H9 (cell line): ENCODE measurements around the gene PXDC1. TPM values are rescaled to one million over a fixed set of nuclear protein-coding genes. Genes with fewer than 3 reads are reported as not detected.

Experiments
- DNase-seq: peaks from one replicate; pipeline ENCODE4 v3.0.0-alpha.2; 2017
- H2AFZ ChIP-seq: one replicate; pipeline ENCODE4 v1.6.1; 2013; ENCODE audit warnings: mild to moderate bottlenecking, low read length, control low read depth, moderate library complexity
- H2AK5ac ChIP-seq: 2 replicates; pipeline ENCODE4 v1.6.1; 2013; ENCODE audit warnings: low read length, control low read depth, mixed read lengths; ENCODE audit not compliant: insufficient read length
- H2BK120ac ChIP-seq: one replicate; pipeline ENCODE4 v1.6.1; 2013; ENCODE audit warnings: low read depth, mild to moderate bottlenecking, low read length, control low read depth, inconsistent platforms; ENCODE audit not compliant: poor library complexity, severe bottlenecking
- H2BK12ac ChIP-seq: 2 replicates; pipeline ENCODE4 v1.6.1; 2013; ENCODE audit warnings: low read length, control low read depth, mixed read lengths, low read depth; ENCODE audit not compliant: insufficient read length
- H2BK15ac ChIP-seq: 2 replicates; pipeline ENCODE4 v1.6.1; 2013; ENCODE audit warnings: low read depth, low read length, control low read depth
- H2BK20ac ChIP-seq: one replicate; pipeline ENCODE4 v1.6.1; 2013; ENCODE audit warnings: low read depth, mild to moderate bottlenecking, low read length, control low read depth, inconsistent platforms; ENCODE audit not compliant: poor library complexity, severe bottlenecking
- H2BK5ac ChIP-seq: 2 replicates; pipeline ENCODE4 v1.6.1; 2013; ENCODE audit warnings: low read length, control low read depth, mixed read lengths; ENCODE audit not compliant: insufficient read length
- H3K14ac ChIP-seq: 2 replicates; pipeline ENCODE4 v1.6.1; 2013; ENCODE audit warnings: low read length, control low read depth; ENCODE audit not compliant: insufficient read depth
- H3K18ac ChIP-seq: 2 replicates; pipeline ENCODE4 v1.6.1; 2013; ENCODE audit warnings: low read depth, mild to moderate bottlenecking, mixed read lengths, low read length, control low read depth; ENCODE audit not compliant: insufficient read length
- H3K23ac ChIP-seq: 2 replicates; pipeline ENCODE4 v1.6.1; 2013; ENCODE audit warnings: low read length, control low read depth, mixed read lengths, low read depth; ENCODE audit not compliant: insufficient read length
- H3K23me2 ChIP-seq: 2 replicates; pipeline ENCODE4 v1.6.1; 2013; ENCODE audit warnings: low read depth, mild to moderate bottlenecking, mixed read lengths, low read length, control low read depth; ENCODE audit not compliant: insufficient read length, poor library complexity, severe bottlenecking
- H3K27ac ChIP-seq: 2 replicates; pipeline ENCODE4 v1.5.1; 2013; ENCODE audit warnings: low read length, control low read depth, mixed read lengths, low read depth; ENCODE audit not compliant: insufficient read length
- H3K27me3 ChIP-seq: 2 replicates; pipeline ENCODE4 v1.6.1; 2013; ENCODE audit warnings: low read length, control low read depth, inconsistent platforms; ENCODE audit not compliant: insufficient read depth
- H3K4ac ChIP-seq: 2 replicates; pipeline ENCODE4 v1.6.1; 2013; ENCODE audit warnings: low read depth, mild to moderate bottlenecking, control low read depth, inconsistent platforms, low read length, moderate library complexity
- H3K4me1 ChIP-seq: 2 replicates; pipeline ENCODE4 v1.6.1; 2013; ENCODE audit warnings: low read length, control low read depth, inconsistent platforms; ENCODE audit not compliant: insufficient read depth
- H3K4me2 ChIP-seq: 2 replicates; pipeline ENCODE4 v1.6.1; 2013; ENCODE audit warnings: low read length, control low read depth, mixed read lengths; ENCODE audit not compliant: insufficient read length, insufficient read depth
- H3K56ac ChIP-seq: 2 replicates; pipeline ENCODE4 v1.6.1; 2013; ENCODE audit warnings: low read depth, mild to moderate bottlenecking, mixed read lengths, low read length, control low read depth; ENCODE audit not compliant: insufficient read length
- H3K79me1 ChIP-seq: 2 replicates; pipeline ENCODE4 v1.6.1; 2013; ENCODE audit warnings: low read depth, mild to moderate bottlenecking, moderate library complexity, low read length, control low read depth, inconsistent platforms; ENCODE audit not compliant: insufficient read depth, poor library complexity, severe bottlenecking
- H3K79me2 ChIP-seq: 2 replicates; pipeline ENCODE4 v1.6.1; 2013; ENCODE audit warnings: low read length, control low read depth, inconsistent platforms; ENCODE audit not compliant: insufficient read depth
- H3K9ac ChIP-seq: 2 replicates; pipeline ENCODE4 v1.6.1; 2013; ENCODE audit warnings: low read length, control low read depth, mixed read lengths; ENCODE audit not compliant: insufficient read length; ENCODE audit errors: extremely low read depth
- H3K9me3 ChIP-seq: one replicate; pipeline ENCODE4 v1.6.1; 2013; ENCODE audit warnings: low read depth, low read length, inconsistent platforms; ENCODE audit not compliant: control insufficient read depth
- H3T11ph ChIP-seq: one replicate; pipeline ENCODE4 v1.6.1; 2013; ENCODE audit warnings: mild to moderate bottlenecking, low read length, control low read depth, inconsistent platforms
- H4K20me1 ChIP-seq: one replicate; pipeline ENCODE4 v1.6.1; 2013; ENCODE audit not compliant: control insufficient read depth, insufficient read length, insufficient read depth
- H4K5ac ChIP-seq: 2 replicates; pipeline ENCODE4 v1.6.1; 2013; ENCODE audit warnings: low read depth, mild to moderate bottlenecking, mixed read lengths, low read length, control low read depth; ENCODE audit not compliant: insufficient read length
- H4K8ac ChIP-seq: replicated peaks from 2 replicates; pipeline ENCODE4 v1.6.1; 2013; ENCODE audit warnings: low read length, control low read depth, mixed read lengths, low read depth; ENCODE audit not compliant: insufficient read length
- H4K91ac ChIP-seq: 2 replicates; pipeline ENCODE4 v1.6.1; 2013; ENCODE audit warnings: low read depth, mild to moderate bottlenecking, moderate library complexity, mixed read lengths, low read length, control low read depth; ENCODE audit not compliant: insufficient read length
- H3K27ac Mint-ChIP-seq, 3 experiments: 2 replicates in 2 of 3; 3 replicates in 1 of 3; pipeline ENCODE4 v1.8.0; 2020 to 2021; ENCODE audit warnings: mixed read lengths in 3 of 3, mild to moderate bottlenecking in 1 of 3, moderate library complexity in 1 of 3
- H3K27me3 Mint-ChIP-seq: 2 replicates; pipeline ENCODE4 v1.8.0; 2021; ENCODE audit warnings: low read depth, mild to moderate bottlenecking, moderate library complexity, mixed read lengths
- H3K36me3 Mint-ChIP-seq, 3 experiments: 2 replicates in 2 of 3; 3 replicates in 1 of 3; pipeline ENCODE4 v1.8.0; 2020 to 2021; ENCODE audit warnings: low read depth in 3 of 3, mixed read lengths in 3 of 3; ENCODE audit not compliant: insufficient read depth in 1 of 3
- H3K4me1 Mint-ChIP-seq, 2 experiments: 2 replicates each; pipeline ENCODE4 v1.8.0; 2020; ENCODE audit warnings: mixed read lengths in 2 of 2
- H3K4me3 Mint-ChIP-seq, 2 experiments: 2 replicates in 1 of 2; 3 replicates in 1 of 2; pipeline ENCODE4 v1.8.0; 2020 to 2021; ENCODE audit warnings: mild to moderate bottlenecking in 2 of 2, mixed read lengths in 2 of 2, moderate library complexity in 1 of 2
- H3K9me3 Mint-ChIP-seq, 2 experiments: 2 replicates in 1 of 2; 3 replicates in 1 of 2; pipeline ENCODE4 v1.8.0; 2020; ENCODE audit warnings: mild to moderate bottlenecking in 2 of 2, mixed read lengths in 2 of 2, moderate library complexity in 1 of 2
- CTCF ChIP-seq: fragments of 200-600 bp; sonication (generic); conservative IDR thresholded peaks from 3 replicates; pipeline ENCODE4 v1.8.0; 2021; ENCODE audit warnings: antibody characterized with exemption, mild to moderate bottlenecking
- WGBS: extraction: QIAGEN DNeasy Blood & Tissue Kit; methylation state at CpG from one replicate; pipeline ENCODE4 v1.1.7; 2013; ENCODE audit warnings: missing lambda C conversion rate, low lambda C conversion rate, mixed read lengths; ENCODE audit not compliant: insufficient read length; ENCODE audit errors: extremely low coverage; 5-methylcytosine and 5-hydroxymethylcytosine counted together
- total RNA-seq: library from RNA; stranded (reverse); gene quantifications from 2 replicates; pipeline ENCODE4 v1.2.1, GENCODE V29; 2021

PXDC1 gene
- total RNA-seq, 1 experiment from 2014 or later = 3.1 TPM

DNA sequence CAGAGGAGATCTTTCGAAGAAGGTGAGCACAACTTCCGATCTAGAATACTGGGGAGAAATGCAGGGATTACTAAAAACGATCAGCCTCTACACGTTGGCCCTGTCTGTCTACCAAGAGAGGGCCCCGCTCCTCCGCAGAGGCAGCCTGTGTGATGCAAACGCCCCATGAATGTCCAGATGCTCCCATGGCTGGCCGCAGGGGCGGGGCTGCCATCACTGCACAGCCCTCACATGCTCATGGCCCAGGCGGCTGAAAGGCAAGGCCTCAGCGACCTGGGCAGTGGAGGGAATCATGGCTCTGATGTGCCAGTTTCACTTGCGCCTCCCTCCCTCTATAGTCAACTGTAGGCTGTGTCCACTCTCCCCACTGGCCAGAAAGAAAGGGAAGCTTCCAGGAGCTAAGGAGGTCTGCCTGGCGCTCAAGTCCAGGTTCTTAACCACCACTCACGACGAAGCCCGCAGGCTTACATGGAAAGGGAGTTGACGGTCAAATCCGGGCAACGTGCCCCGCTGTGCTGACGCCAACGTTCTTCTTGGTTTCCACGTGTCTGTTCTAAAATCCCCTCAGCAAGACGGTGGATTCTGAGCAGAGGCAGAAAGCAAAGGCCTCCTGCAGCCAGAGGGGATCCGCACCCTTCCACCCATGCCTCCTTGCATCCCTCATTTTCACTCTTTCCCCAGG lies 14.2 kb downstream of the PXDC1 start:
- Histone ChIP-seq H3K4ac (no peak overlapping the region), H3K79me1 (no peaks in the 10 kb centered on the region), H2BK5ac (no peak overlapping the region), H2BK12ac (no peak overlapping the region), H3K79me2 (no peaks in the 10 kb centered on the region), H4K8ac (no peak overlapping the region), H2AK5ac (no peak overlapping the region), H2BK15ac (no peak overlapping the region), H4K91ac (no peak overlapping the region), H3K27me3 (no peaks in the 10 kb centered on the region), H2BK120ac (no peak overlapping the region), H3K56ac (no peak overlapping the region), H3K23me2 (no peaks in the 10 kb centered on the region), H3K9me3 (no peaks in the 10 kb centered on the region), H4K5ac (no peak overlapping the region), H3K27ac (no peak overlapping the region), H4K20me1 (no peaks in the 10 kb centered on the region), H3K4me2 (no peak overlapping the region), H3K23ac (no peak overlapping the region), H2AFZ (no peak overlapping the region), H3K18ac (no peak overlapping the region), H3K9ac (no peak overlapping the region), H2BK20ac (no peak overlapping the region), H3K14ac (no peak overlapping the region), H3T11ph (no peak overlapping the region), H3K4me1 (no peaks in the 10 kb centered on the region)
- Mint-ChIP-seq H3K9me3 (peaks cover 8 to 19% of the 10 kb centered on the region in 2 experiments; a peak in 4 of 5 replicates), H3K4me1 (peaks cover 22 to 26% of the 10 kb centered on the region in 2 experiments), H3K36me3 (peaks cover 19 to 21% (median 19%) of the 10 kb centered on the region in 3 experiments), H3K4me3 (no peak overlapping the region), H3K27me3 (peaks cover 17% of the 10 kb centered on the region), H3K27ac (no peak overlapping the region; a peak in 1 of 7 replicates)
- no peak for TF ChIP-seq CTCF
- WGBS = no CpG with 5 or more reads among the region's 25 CpGs
- DNase-seq = no peak
